ENCODE data around the gene CTSL.

DNA sequence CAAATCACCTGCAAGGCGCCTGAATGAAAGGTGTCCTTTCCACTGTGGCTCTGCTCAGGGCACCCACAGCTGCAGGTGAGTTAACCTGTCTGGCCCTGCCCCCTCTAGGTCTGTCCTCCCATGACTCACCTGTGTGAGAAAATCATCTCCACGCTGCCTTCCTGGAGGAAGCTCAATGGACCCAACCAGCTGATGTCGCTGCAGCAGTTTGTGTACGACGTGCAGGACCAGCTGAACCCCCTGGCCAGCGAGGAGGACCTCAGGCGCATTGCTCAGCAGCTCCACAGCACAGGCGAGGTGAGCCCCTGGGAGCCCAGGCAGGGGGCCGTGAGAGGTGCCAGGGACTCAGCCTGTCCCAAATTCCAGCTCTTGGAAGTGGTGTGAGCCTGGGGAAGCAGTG lies 23.0 kb upstream of the CTSL start:
- TF ChIP-seq CTCF (IDR thresholded peaks at IDR 0.05) (no peak), NFE2L1 (CRISPR knock-in tag; IDR thresholded peaks at IDR 0.05) (no peak), USF2 (CRISPR knock-in tag; IDR thresholded peaks at IDR 0.05) (no peak), ELF4 (CRISPR knock-in tag; IDR thresholded peaks at IDR 0.05; ENCODE audit: low read depth) (no peak), NR1H2 (CRISPR knock-in tag; IDR thresholded peaks at IDR 0.05) (no peak), ZNF232 (CRISPR knock-in tag; IDR thresholded peaks at IDR 0.05) (no peak), CDX4 (CRISPR knock-in tag; IDR thresholded peaks at IDR 0.05; ENCODE audit: borderline replicate concordance) (no peak), SP1 (CRISPR knock-in tag; conservative IDR thresholded peaks at IDR 0.05) (no peak), ATF6 (CRISPR knock-in tag; IDR thresholded peaks at IDR 0.05) (no peak)
- TF ChIP-seq, protein P1, sequence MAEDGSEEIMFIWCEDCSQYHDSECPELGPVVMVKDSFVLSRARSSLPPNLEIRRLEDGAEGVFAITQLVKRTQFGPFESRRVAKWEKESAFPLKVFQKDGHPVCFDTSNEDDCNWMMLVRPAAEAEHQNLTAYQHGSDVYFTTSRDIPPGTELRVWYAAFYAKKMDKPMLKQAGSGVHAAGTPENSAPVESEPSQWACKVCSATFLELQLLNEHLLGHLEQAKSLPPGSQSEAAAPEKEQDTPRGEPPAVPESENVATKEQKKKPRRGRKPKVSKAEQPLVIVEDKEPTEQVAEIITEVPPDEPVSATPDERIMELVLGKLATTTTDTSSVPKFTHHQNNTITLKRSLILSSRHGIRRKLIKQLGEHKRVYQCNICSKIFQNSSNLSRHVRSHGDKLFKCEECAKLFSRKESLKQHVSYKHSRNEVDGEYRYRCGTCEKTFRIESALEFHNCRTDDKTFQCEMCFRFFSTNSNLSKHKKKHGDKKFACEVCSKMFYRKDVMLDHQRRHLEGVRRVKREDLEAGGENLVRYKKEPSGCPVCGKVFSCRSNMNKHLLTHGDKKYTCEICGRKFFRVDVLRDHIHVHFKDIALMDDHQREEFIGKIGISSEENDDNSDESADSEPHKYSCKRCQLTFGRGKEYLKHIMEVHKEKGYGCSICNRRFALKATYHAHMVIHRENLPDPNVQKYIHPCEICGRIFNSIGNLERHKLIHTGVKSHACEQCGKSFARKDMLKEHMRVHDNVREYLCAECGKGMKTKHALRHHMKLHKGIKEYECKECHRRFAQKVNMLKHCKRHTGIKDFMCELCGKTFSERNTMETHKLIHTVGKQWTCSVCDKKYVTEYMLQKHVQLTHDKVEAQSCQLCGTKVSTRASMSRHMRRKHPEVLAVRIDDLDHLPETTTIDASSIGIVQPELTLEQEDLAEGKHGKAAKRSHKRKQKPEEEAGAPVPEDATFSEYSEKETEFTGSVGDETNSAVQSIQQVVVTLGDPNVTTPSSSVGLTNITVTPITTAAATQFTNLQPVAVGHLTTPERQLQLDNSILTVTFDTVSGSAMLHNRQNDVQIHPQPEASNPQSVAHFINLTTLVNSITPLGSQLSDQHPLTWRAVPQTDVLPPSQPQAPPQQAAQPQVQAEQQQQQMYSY (CRISPR knock-in tag; IDR thresholded peaks at IDR 0.05): no peak

Data from WTC11 (cell line).